H1 (cell line): ENCODE measurements around the gene STK32C. TPM values are rescaled to one million over a fixed set of nuclear protein-coding genes. Genes with fewer than 3 reads are reported as not detected.

Source experiments
- CHD7 ChIP-seq: fragments of 300-600 bp; sonication (generic); IDR thresholded peaks from 2 replicates; pipeline ENCODE4 v1.7.1; 2012; ENCODE audit warnings: low read length, moderate library complexity, mild to moderate bottlenecking, inconsistent platforms; ENCODE audit not compliant: insufficient replicate concordance
- polyA plus RNA-seq, 7 experiments: library from polyadenylated mRNA; depleted of rRNA in 3 of 7; stranded (reverse) in 5 of 7; unstranded in 2 of 7; fragments of >200 nt in 5 of 7; fragments of 200-250 nt in 2 of 7; gene quantifications; 1 replicate in 5 of 7; 2 replicates in 1 of 7; 4 replicates in 1 of 7; pipeline versions ENCODE4 v1.2.1 to v1.2.3, GENCODE V29; 2011 to 2013; ENCODE audit warnings: missing spikeins in 2 of 7, mixed read lengths in 2 of 7
- total RNA-seq: library from RNA; stranded (reverse); fragmentation: NEBNext Ultra II Directional; extraction: Animal tissue kit (Norgen Biotek cat#: 25700); gene quantifications from 2 replicates; pipeline ENCODE4 v1.2.1, GENCODE V29; 2021

STK32C gene
- total and polyA plus RNA-seq, 2 of the 8 experiments (the other 6 are each of a cell fraction or from before 2014, with no cell fraction given): 10.6 to 15.6 TPM

GRCh38 chr10:132175907-132176581 is 131.7 kb downstream of the STK32C start (continued):
- no peak for TF ChIP-seq CHD7
- TF ChIP-seq, all 59 proteins: peak for 3
